Posterior vena cava (tissue), 2 donors: ENCODE data around the gene VPS33B. TPM values are rescaled to one million over a fixed set of nuclear protein-coding genes. Genes with fewer than 3 reads are reported as not detected.
A peak's percentile ranks its signal among the peaks of the same experiment; 100 is the strongest.
"Not testable (repeated sequence)": the region's sequence is repeated elsewhere in the genome, so short reads cannot be mapped to it uniquely, and the experiment has no call there.

Source experiments
- DNase-seq: peaks from one replicate; pipeline ENCODE4 v3.0.0-alpha.2; 2020; ENCODE audit warnings: low spot score
- intact Hi-C, 2 donors: fragments of 100-400 bp; cut with DNase I; formaldehyde crosslinking; loops; one replicate each; pipeline versions ENCODE4 v1.14.1 to v1.14.2; 2022 to 2023
- long read RNA-seq, 2 donors: library from polyadenylated mRNA; unstranded; transcript quantifications; one replicate each; pipeline ENCODE4 v2.0.0, GENCODE V29; 2020 to 2021
- total RNA-seq, 2 donors: library from RNA; stranded (reverse); fragmentation: NEBNext Ultra II Directional; extraction: Animal tissue kit (Norgen Biotek cat#: 25700); gene quantifications; one replicate each; pipeline ENCODE4 v1.2.1, GENCODE V29; 2021
- donor health status: DM: yes; HTN: yes; CAD: no.
- donor health status: DM: yes; HTN: yes; CAD: no.

The VPS33B gene
- total RNA-seq = 10 to 100 TPM; 10.1 to 14.3 TPM
- long read RNA-seq, donor 1, transcript VPS33B-201 (23 exons, 2,767 nt) = major isoform, 6 of 7 reads
- long read RNA-seq, donor 1, partial matches to known transcripts = 1 of 7 reads
- long read RNA-seq, donor 1, other reads (novel, unspliced or antisense) = 0 of 7 reads
- long read RNA-seq, donor 2, transcript VPS33B-201 (23 exons, 2,767 nt) = major isoform, 13 of 20 reads
- long read RNA-seq, donor 2, partial matches to known transcripts = 3 of 20 reads
- long read RNA-seq, donor 2, other reads (novel, unspliced or antisense) = 4 of 20 reads

- intact Hi-C loops = no loop called here
- DNase-seq = peak; percentile 92
These were observed at the start of gene VPS33B for GRCh38 chr15:91022075-91022831. VPS33B (minus strand) TSS chr15:91022594; CDS start chr15:91022249, 345 bp downstream.

DNA sequence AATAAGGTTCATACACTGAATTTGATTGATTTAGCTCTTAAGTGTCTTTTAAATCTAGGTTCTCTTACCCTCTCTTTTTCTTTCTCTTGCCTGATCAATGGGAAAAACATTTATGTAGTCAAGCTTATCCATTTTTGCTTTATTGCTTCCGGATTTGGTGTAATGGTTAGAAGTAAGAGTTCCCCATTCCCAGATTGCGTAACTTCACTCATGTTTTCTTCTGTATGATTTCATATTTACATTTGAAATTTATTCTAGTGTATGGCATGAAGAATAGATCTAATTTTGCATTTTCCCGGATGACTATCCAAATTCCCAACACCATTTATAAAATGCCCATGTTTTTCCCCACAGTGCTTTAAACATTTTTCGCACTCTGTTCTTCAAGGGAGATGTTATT lies 49.8 kb upstream of the VPS33B start:
- intact Hi-C loops = no loop called here
- DNase-seq = no peak

- no peak for DNase-seq
- intact Hi-C loops = no loop called here
These were observed 48.5 kb upstream of the VPS33B start for GRCh38 chr15:91070872-91071271.

GRCh38 chr15:91068966-91069365 lies 46.6 kb upstream of the VPS33B start:
- DNase-seq = no peak
- intact Hi-C loops = no loop called here

DNA sequence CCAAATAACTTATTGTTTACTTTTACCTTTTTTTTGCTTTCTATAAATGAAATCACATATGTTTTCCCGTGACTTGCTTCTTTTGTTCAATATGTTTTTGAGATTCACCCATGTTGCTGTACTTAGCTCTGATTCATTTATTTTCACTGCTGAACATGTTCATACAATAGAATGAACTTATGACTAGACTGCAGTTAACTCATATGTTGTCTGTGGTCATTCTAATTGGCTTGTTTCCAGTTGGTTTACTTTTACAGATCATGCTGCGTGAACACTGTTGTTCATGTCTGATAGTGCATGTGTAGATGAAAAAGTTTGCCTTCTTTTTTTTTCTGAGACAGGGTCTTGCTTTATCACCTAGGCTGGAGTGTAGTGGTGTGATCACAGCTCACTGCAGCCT lies 46.0 kb upstream of the VPS33B start:
- DNase-seq = no peak
- intact Hi-C loops = no loop called here

- DNase-seq = no peak
- intact Hi-C loops = no loop called here
These were observed 44.6 kb upstream of the VPS33B start for GRCh38 chr15:91067036-91067435.

- DNase-seq = no peak
- intact Hi-C loops = no loop called here
These were observed 43.1 kb upstream of the VPS33B start for GRCh38 chr15:91065505-91065904.

DNA sequence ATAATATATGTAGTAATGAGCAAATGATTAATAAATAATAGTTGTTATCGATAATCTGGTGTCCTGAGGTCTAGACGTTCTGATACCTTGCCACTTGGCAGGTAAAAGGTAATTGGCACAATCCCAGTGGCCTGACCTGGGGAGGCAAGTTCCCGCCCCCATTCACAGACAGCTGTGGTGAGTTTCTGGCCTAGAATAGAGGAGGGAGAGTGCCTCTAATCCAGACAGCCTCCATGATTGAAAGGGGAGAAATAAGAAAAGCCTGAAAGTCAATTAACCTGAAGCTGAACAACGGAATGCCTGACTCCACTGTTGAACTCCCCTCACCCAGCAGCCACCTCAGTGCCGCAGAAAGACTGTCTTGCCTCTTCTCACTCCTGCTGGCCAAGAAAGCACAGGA lies 39.6 kb upstream of the VPS33B start:
- no peak for DNase-seq

DNA sequence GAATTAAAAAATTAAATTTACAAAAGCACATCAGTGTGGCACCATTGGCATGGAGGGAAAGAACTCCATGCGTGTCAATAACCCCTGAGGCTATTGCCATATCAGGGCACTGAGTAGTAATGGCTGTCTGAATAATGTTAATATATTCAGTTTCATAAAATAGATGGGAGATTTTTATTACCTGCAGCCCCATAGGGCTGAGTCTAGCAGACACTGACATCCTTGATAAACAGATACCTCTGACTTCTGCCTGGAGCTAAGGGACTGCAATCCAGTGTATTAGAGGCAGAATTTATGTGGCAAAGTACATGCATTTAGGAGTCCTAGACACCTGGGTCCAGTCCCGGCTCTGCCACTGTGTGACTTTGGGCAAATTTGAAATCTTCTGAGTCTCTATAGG lies 38.8 kb upstream of the VPS33B start:
- DNase-seq = no peak
- intact Hi-C loops = no loop called here

More for the DNA sequence above, 39.6 kb upstream of the VPS33B start:
- intact Hi-C loops = no loop called here

DNA sequence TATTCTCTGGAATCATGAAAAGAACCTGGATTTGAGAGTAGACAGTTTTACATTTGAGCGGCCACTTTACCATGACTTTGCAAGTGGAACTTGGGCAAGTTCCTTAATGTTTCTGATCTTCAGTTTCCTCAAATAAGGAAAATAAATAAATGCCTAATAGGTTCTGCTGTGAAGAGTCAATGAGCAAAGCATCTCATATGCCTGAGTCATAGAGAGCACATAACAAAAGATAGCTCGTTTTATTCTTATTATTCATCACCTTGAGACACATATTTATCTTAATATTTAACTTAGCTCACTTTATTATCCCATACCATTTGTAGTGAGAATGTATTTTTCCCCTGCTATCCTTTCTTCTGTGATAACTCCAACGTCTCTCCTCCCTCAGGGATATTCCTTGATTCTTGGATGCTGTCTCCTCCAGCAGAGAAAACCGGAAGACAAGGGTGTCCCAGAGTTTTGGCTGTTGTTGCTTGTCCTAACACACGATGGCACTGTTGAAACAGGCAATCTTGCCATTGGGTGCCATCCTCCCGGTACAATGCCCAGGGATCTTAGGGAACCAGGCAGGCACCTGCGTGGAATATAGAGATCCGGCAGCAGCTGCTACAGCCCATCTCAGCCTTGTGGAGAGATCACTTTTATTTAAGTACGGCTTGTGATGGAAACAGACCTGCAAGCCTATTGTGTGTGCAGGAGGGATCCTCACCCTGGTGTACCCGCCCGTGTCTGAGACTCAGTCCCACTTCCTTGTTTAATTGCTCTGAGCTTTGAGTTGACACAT lies 33.3 kb upstream of the VPS33B start:
- DNase-seq = no peak
- intact Hi-C loops = loop anchor here (2.0 to 5.0 kb wide), 2 partner anchors 217 kb away; no protein-coding TSS in a partner anchor

DNA sequence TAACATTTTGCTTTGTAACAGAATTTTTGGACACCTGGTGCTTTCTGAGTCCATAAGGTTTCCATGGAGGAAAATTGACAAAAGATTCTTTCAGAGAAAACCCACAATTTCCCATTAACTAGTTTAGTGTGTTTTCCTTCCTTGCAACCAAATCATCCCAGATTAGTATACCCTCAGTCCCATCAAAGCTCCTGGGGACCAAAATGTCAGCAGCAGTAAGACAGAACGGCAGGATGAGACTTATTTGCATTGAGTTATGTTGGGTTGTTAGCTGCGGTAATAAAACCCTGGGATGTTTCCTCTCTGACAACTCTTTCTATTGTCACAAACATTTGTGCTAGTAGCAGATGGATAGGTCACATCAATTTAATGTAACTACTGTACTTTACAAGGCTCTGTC lies 32.4 kb upstream of the VPS33B start:
- DNase-seq = no peak
- intact Hi-C loops = loop anchor here in 1 of 2 donors (5.0 kb wide), 1 partner anchor 217 kb away; no protein-coding TSS in a partner anchor

DNA sequence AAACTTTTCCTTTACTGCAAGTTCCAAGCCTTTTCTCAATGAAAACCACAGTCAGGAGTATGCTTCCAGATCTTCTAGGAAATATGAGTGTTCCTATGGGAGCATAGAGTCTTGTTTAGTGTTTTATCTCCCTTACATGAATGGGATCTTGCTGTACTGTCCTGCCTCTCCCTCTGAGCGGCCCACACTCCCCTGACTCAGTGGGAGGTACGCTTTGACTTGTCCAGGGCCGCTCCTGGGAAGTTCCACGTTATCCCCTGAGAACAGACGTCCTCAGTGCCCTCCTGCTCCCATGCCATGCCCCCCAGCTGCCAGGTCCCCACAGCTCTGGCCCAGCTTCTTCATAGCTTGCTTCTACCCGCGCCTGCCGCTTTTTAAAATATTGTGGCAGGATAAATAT lies 28.9 kb upstream of the VPS33B start:
- intact Hi-C loops = no loop called here
- no peak for DNase-seq

DNA sequence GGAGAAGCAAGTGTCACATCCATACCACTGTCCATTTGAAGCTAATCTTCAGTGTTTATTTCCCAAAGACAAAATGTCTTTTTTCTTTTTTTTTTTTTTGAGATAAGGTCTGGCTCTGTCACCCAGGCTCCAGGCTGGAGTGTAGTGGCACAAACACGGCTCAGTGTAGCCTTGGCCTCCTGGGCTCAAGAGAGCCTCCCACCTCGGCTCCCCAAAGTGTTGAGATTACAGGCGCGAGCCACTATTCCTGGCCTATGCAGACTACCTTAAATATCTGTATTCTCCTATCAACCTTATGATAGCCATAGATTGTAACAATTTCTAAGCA lies 27.7 kb upstream of the VPS33B start:
- DNase-seq = no peak
- intact Hi-C loops = no loop called here

DNA sequence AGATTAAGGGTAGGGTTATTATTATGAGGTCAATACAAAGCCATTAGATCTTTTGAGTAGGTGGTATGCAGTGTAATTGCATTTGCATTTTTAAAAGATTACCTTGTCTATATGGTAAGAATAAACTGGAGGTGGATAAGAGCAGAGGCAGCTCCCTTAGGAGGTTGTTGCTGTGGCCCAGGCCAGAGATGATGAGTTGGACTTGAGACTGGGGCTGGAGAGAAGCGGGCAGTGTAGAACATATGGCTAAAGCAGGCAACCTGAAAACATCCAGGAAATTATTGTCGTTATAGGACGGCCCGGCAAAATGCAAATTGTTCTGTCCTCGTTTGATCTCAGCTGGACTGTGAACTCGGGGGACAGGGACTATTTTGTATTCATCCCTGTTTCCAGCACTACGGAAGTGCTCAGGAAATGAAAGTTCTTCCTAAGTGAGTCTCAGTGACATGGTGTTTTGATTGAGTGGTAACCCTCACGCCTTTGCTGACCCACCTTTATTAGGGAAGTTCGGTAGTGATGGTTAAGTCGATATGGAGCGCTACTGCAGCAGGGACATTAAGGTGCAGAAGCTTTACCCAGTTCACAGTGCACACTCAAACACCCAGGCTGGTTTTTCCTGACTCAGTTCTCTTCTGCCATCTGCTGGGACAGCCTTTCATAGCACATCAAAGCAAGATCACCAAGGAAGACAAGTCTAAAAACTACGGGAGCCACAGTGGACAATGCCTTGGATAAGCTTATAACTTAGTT lies 27.2 kb upstream of the VPS33B start:
- intact Hi-C loops = no loop called here
- no peak for DNase-seq

GRCh38 chr15:91047545-91048199 lies 25.3 kb upstream of the VPS33B start:
- no peak for DNase-seq
- intact Hi-C loops = no loop called here

DNA sequence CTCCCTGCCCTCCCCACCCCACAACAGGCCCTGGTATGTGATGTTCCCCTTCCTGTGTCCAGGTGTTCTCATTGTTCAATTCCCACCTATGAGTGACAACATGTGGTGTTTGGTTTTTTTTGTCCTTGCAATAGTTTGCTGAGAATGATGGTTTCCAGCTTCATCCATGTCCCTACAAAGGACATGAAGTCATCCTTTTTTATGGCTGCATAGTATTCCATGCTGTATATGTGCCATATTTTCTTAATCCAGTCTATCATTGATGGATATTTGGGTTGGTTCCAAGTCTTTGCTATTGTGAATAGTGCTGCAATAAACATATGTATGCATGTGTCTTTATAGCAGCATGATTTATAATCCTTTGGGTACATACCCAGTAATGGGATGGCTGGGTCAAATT lies 23.7 kb upstream of the VPS33B start:
- DNase-seq, intact Hi-C loops: not testable (repeated sequence)

GRCh38 chr15:91045065-91045464 lies 22.7 kb upstream of the VPS33B start:
- DNase-seq = no peak
- intact Hi-C loops = no loop called here

- intact Hi-C loops = no loop called here
- DNase-seq = no peak
These were observed 20.9 kb upstream of the VPS33B start for GRCh38 chr15:91043202-91043874.

DNA sequence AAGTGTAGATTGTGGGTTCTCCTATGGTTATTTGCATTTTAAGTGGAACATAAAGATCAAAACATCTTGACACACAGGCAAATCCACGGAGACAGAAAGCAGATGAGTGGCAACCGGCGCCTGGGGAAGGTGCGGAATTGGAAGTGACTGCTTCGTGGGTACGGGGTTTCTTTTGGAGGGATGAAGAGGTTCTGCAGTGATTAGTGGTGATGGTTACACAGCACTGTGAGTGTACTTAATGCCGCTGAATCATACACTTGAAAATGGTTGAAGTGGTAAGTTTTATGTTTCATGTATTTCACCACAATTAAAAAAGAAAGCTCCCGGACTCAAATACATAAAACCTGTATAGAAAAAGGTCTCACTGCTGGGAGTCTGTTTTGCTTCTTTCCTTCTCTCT lies 18.5 kb upstream of the VPS33B start:
- DNase-seq = no peak
- intact Hi-C loops = no loop called here
